ENCODE measurements around the gene MCEE.
"Not testable (repeated sequence)": the region's sequence is repeated elsewhere in the genome, so short reads cannot be mapped to it uniquely, and the experiment has no call there.

MCEE gene

DNA sequence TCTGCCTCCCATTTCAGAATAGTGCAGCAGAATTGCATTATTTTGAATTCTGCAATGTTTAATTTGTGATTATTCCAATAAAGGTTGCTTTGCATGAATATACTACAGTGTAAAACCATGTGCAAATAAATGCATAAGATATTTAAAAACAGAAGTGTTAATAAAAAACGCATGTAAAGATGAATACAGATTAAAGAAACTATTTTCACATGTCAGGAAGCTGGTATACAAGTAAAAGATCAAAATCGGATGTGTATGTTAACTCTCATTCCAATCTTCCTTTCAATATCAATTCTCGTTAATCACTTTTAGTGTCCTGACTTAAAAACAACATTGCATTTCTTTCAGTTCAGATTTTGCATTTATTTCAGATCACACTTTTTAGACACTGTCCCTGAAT, 3.1 kb downstream of the MCEE start:
- no peak for DNase-seq (ENCODE audit: low read depth)

DNA sequence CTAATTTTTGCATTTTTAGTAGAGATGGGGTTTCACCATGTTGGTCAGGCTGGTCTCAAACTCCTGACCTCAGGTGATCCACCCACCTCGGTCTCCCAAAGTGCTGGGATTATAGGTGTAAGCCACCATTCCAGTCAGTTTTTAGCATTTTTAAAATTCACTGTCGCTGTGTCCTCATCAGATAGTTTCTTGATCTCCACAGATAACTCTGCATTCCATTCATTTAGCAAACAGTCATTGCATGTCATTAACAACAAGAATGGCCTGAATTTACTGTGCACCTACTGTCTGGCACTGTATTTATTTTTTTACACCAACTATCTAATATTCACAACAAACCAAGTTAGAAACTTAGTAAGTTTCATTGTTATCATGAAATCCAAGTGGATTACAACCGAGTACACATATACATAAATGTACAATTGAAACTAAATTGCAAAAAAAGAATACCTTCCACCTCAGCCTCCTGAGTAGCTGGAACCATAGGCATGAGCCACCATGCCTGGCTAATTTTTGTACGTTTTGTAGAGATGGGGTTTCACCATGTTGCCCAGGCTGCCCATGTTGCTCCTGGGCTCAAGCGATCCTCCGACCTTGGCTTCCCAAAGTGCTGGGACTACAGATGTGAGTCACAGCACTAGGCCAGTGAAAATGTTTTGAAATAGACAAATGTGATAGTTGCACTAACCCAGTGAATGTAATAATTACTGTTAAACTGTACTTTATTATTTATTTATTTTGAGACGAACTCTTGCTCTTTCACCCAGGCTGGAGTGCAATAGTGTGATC, 4.3 kb downstream of the MCEE start:
- no peak for DNase-seq (ENCODE audit: low read depth)

DNA sequence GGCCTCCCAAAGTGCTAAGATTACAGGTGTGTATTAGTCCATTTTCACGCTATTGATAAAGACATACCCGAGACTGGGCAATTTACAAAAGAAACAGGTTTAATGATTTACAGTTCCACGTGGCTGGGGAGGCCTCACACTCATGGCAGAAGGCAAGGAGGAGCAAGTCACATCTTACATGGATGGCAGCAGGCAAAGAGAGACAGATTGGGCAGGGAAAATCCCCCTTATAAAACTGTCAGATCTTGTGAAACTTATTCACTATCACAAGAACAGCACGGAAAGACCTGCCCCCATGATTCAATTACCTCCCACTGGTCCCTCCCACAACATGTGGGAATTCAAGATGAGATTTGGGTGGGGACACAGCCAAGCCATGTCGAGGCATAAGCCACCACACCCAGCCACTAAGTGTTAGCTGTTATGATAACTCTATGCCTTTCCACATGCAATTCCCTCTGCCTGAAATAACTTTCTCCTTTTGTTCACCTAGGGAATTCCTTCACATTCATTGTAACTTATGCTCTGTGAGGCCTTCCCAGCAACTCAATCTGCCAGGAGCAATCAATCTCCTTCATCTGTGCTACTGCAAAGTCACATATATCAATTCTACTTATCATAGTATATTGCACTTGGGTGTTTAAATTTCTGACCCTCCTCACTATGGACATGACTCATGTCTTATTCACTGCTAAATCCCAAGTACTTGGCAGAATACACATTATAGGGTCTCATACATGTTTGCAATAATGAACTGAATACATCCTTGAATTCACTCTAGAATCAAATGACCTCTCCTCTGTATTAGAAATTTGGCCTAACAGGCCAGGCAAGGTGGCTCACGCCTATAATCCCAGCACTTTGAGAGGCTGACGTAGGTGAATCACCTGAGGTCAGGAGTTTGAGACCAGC, 7.4 kb downstream of the MCEE start:
- DNase-seq (ENCODE audit: low read depth): no peak

DNA sequence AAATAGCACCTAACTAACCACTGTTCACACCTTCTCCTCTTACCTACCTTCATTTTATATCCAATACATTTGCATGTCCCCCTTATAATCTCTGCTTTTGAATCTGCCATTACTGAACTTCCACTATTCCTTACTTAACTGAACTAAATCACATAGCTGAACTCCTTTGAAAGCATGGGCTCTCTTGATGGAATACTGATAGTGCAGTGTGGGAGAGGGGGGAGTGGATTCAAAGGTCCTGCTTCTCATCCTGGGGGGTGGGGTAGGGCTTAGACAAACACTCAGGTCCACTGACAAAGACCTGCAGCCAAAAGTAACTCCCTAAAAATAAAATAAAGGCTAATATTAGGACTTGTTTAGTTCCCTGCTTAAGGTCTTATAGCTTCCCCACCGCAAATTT, 8.6 kb downstream of the MCEE start:
- DNase-seq (ENCODE audit: low read depth): no peak

DNA sequence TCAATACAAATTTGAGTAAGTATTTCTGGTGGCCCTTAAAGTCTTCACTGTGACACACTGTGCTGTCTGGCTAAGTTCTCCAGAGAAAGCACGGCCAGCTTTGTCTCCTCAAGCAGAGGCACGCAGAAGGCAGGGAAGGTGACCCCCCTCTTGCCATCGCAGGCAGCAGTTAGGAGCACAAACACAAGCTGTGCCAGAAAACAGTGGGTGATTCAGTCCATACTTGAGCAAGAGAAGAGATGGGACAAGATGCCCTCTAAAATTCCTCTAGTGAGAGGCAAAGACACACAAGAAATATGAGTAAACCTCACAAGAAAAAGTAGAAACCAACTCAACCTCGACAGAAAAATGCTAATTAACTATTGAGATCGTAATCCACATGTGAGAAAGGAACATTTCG, 9.8 kb downstream of the MCEE start:
- DNase-seq (ENCODE audit: low read depth): no peak

DNA sequence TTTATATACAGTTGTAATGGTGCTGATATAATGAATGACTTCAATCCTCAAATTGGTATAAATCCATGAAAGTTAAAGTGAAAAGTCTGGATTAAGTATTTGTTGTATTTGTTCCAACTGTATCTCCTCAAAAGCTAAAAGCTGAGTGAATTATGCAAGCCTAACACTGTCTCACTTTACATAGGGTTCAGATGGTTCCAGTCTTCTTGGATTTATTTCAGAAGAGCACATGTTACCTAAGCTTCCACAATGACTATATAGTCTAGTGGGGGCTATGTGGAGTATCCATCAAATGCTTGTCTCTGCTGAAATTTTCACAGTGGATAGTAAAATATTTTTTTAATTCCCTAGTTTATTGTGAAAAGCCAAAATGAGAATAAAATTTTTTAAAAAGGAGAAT, 13.0 kb downstream of the MCEE start:
- DNase-seq (ENCODE audit: low read depth): no peak

DNA sequence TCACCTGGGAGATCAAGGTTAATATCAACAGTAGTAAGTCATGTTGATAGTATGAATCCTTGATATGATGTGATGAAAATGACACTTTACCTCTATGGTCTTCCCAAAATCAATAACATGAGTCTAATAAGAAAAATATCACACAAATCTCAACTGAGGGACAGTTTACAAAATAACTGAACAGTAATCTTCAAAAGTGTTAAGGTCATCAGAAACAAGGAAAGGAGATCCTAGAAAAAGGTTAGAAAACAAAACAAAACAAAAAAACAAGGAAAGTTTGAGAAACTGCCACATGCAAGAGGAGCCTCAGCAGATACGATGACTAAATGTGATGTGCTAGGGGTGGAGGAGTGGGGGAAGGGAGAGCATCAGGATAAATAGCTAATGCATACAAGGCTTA, 16.2 kb downstream of the MCEE start:
- DNase-seq (ENCODE audit: low read depth): no peak

DNA sequence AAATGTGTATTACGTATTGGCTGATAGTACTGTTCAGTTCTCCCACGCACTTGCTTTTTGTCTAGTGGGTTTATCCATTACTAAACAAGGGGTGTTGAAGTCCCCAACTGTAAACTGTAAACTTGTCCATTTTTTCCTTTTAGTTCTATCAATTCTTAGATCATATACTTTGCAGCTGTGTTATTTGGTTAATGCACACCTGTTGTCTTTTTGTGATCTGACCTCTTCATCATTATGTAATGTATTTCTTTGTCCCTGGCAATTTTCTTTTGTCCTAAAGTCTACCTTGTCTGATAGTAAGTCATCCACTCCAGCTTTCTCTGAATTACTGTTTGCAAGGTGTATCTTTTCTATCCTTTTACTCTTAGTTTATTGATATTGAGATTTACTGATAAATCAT, 21.9 kb downstream of the MCEE start:
- no peak for DNase-seq (ENCODE audit: low read depth)

DNA sequence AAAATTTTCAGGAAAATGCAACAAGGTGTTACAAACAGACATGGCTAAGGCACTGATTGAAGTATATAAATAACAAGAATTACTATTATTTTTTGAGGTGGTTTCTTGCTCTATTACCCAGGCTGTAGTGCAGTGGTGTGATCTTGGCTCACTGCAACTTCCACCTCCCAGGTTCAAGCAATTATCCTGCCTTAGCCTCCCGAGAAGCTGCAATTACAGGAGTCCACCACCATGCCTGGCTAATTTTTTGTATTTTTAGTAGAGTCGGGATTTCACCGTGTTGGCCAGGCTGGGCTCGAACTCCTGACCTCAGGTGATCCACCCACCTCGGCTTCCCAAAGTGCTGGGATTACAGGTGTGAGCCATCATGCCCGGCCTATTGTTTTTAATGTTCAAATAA, 23.6 kb downstream of the MCEE start:
- DNase-seq (ENCODE audit: low read depth): not testable (repeated sequence)

DNA sequence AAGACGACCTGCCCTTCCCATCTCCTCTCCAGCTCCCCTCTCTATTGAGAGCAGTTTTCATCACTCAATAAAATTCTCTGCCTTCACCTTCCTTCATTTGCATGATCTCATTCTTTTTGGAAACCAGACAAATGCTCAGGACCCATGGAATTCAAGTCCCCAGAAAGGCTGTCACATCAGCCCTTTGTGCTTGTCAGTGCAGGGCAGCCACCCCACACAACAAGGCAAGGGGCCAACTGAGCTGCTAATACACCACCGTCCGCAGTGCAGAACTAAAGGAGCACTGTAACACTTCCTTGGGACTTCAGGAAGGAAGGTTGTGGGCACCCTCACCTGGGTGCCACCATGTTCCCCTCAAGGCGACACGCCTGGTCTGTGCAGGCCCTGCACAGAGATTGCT, 26.2 kb downstream of the MCEE start:
- DNase-seq (ENCODE audit: low read depth): no peak

DNA sequence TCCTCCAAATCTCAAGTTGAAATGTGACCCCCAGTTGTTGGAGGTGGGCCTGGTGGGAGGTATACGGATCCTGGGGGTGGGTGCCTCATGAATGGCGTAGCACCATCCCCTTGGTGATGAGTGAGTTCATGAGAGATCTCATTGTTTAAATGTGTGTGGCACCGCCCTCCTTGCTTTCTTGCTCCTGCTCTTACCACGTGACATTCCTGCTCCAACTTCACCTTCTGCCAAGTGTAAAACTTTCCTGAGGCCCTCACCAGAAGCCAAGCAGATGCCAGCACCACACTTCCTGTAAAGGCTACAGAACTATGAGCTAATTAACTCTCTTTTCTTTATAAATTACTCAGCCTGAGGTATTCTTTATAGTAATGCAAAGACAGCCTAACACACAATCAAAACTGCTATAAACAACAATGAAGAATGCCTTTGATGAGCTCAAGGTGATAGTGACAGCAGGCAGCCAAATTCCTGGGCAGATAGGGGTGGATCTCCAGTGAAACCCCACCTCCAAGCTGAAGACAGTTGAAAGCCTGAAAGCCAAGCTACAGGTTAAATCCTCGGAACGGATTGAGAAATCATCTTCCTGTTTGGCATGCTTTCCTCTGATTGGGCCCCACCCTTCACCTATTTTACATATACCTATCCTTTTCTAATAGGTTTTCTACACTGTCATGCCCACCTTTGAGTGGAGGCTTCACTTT, 26.9 kb downstream of the MCEE start:
- no peak for DNase-seq (ENCODE audit: low read depth)

DNA sequence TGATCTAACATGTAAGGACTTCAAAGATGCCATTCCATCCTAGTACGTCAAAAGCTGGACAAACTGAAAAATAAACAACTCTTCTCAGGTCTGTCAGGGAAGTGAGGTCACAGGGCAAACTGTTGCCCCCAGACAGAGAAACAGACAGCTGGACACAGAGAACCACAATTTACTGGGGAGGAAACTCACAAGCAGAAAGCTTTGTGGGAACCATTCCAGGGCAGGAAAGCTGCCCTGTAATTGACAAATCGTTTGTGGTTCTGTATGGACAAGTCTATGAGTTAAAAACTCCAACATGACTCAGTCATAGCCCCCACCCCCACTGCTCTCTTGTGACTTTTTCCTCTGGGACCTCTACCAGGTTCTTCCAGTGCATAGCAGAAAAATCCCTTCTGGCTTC, 28.4 kb downstream of the MCEE start:
- DNase-seq (ENCODE audit: low read depth): no peak

DNA sequence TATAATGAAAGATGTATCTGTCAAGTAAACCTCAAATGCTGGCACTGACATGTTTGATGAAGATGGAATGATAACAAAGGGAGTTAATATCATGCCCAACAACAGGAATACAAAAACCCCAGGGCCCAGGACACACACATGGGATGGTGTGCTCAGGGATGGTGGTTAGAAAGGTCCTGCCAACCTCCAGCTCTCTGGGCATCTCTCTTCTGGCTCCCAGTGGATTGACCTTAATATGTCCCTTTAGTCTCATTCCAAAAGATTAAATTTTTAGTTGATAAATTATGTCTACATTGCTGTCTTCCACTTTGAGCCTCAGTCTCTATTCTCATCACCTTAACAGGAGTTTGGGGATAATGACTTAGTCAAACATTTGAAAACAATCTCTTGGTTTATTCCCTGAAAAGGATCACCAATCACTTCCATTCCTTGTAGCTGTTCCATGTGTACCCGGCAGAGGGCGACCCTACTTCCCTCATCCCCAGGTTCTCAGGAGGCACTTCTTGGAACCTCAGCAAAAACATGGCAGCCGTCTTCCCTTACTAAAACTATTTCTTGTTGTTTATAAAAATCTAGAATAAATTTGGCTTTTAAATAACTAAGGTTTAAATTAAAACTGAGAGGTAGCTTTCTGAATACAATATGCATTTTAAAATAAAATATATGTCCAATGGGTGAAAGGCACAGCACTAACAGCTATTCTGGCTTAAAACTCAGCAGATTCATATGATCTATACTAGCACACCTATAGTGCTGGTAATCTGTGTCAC, 29.6 kb downstream of the MCEE start:
- DNase-seq (ENCODE audit: low read depth): peak; percentile 32

DNA sequence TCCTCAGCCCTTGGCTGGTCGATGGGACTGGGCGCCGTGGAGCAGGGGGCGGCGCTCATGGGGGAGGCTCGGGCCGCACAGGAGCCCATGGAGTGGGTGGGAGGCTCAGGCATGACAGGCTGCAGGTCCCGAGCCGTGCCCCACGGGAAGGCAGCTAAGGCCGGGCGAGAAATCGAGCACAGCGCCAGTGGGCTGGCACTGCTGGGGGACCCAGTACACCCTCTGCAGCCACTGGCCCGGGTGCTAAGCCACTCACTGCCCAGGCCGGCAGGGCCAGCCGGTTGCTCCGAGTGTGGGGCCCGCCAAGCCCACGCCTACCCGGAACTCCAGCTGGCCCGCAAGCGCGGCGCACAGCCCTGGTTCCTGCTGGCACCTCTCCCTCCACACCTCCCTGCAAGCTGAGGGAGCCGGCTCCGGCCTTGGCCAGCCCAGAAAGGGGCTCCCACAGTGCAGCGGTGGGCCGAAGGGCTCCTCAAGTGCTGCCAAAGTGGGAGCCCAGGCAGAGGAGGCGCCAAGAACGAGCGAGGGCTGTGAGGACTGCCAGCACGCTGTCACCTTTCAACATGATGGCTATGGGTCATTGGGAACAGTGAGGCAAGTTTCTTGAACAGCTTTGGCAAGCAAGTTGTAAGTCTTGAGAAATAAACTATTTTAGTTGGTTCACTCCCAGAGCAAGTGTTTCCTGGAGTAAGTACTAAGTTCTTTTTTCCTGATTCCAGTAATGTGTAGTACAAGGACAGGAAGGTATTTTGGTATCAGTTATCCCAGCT, 37.4 kb downstream of the MCEE start:
- DNase-seq (ENCODE audit: low read depth): not testable (repeated sequence)

DNA sequence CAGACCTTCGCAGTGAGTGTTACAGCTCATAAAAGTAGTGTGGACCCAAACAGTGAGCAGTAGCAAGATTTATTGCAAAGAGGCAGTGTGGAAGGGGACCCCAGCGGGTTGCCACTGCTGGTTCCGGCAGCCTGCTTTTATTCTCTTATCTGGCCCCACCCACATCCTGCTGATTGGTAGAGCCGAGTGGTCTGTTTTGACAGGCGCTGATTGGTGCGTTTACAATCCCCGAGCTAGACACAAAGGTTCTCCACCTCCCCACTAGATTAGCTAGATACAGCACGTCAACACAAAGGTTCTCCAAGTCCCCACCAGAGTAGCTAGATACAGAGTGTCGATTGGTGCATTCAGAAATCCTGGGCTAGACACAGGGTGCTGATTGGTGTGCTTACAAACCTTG, 38.2 kb downstream of the MCEE start:
- DNase-seq (ENCODE audit: low read depth): not testable (repeated sequence)

DNA sequence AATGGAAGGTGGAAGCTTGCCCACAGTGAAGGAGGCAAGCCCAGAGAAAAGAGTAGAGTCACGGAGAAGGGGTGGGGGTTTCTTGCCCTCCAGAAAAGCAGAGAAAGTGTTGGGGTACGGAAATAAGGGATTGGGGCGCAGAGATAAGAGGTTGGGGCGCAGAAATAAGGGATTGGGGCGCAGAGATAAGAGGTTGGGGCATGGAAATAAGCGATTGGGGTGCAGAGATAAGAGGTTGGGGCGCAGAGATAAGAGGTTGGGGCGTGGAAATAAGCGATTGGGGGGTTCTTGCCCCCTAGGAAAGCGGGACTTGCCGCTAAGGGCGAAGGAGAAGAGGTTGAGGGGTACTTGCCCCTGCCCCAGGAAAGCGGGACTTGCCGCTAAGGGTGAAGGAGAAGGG, 40.6 kb downstream of the MCEE start:
- not testable (repeated sequence) for DNase-seq (ENCODE audit: low read depth)

DNA sequence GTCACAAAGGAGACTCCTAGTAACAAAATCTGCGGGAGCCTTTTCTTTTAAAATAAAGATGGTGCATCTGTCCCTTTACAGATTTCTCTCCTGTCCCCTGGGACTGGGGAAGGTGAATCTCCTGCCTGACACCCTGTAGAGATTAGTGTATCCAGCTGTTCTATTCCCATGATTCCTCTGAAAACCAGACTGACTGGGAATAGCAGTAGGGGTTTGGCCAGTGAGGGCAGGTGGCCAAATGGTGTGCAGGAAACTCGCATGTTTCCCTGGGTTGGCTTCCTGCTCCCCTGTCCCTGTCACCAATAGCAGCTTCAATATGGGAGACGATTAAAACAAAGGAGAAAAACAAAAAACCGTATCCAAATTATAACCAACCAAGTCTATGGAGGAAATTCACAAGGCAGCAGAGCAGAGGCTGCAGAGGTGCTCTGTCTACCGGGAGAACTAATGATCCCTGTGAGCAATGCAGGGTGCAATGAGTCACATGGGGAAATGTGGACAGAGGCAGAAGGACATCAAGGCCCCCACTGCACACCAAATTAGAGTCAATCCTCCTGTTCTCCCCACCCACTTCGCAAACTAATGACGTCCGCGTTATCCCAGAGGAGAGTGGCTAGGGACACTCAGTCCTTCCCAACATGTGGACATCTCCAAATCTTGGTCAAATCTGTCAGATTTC, 44.6 kb downstream of the MCEE start:
- not testable (repeated sequence) for DNase-seq (ENCODE audit: low read depth)

DNA sequence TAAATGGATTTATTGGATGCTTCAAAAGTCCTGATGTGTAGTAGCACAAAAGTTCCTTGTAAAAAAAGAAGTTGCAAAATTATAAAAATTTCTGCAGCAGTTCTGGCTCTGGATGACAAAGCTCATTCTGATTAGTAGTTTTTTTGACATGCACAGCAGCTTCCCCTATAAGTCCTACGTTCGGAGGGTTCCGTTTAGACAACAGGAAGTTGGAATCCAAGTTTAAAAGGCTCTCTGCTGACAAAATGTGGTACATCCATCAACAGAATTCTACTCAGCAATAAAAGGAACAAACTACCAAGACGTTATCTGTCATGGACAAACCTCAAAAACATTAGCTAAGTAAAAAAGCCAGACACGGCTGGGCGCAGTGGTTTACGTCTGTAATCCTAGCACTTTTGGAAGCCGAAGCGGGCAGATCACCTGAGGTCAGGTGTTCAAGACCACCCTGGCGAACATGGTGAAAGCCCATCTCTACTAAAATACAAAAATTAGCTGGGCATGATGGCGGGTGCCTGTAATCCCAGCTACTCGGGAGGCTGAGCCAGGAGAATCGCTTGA, 46.2 kb downstream of the MCEE start:
- DNase-seq (ENCODE audit: low read depth): not testable (repeated sequence)

DNA sequence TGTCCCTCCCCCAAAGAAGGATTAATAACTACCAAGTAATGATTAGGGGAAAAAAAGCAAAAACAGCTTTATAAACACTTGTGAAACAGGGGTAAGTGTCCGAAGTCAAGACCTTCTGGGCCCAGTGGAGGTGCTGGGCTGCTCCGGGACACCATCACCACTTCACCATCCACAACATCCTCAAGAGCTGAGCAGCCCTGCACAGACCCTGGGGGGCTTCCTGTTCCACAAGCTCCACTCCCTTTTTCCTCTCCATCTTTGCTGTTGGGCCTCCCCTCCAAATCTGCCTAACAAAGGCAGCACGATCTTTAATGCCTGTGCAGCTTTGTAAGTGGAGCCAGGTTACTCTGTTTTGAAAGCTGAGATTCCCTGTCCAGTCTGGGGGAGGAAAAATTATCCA, 46.7 kb downstream of the MCEE start:
- DNase-seq (ENCODE audit: low read depth): not testable (repeated sequence)

All from stimulated activated CD8-positive, alpha-beta memory T cell treated with anti-CD3 and anti-CD28 coated beads, Interleukin-12 subunit alpha, Interleukin-12 subunit beta, amount 100 ng/mL, for 1 hour (primary cell).